Sigmoid colon (tissue), 7 donors: ENCODE results near the gene MBNL1. TPM values are rescaled to one million over a fixed set of nuclear protein-coding genes. Genes with fewer than 3 reads are reported as not detected.

Source experiments
- DNase-seq: peaks from one replicate; pipeline ENCODE4 v3.0.0-alpha.2; 2019
- H3K27ac ChIP-seq, 4 donors: fragments of 200-600 bp; sonication (generic); one replicate each; pipeline ENCODE4 v1.5.1; 2016 to 2019; ENCODE audit warnings: mild to moderate bottlenecking in 1 of 4
- H3K27me3 ChIP-seq, 3 donors: fragments of 200-600 bp; sonication (generic); one replicate each; pipeline ENCODE4 v1.5.1; 2019; ENCODE audit warnings: mild to moderate bottlenecking in 1 of 3
- H3K36me3 ChIP-seq, 4 donors: fragments of 200-600 bp; sonication (generic); one replicate each; pipeline ENCODE4 v1.5.1; 2016 to 2019
- H3K4me1 ChIP-seq, 4 donors: fragments of 200-600 bp; sonication (generic); one replicate each; pipeline ENCODE4 v1.5.1; 2017 to 2019
- H3K4me3 ChIP-seq, 4 donors: fragments of 200-600 bp; sonication (generic); one replicate each; pipeline ENCODE4 v1.5.1; 2017 to 2019; ENCODE audit warnings: mild to moderate bottlenecking in 2 of 4, moderate library complexity in 1 of 4
- H3K9me3 ChIP-seq, 4 donors: fragments of 200-600 bp in 3 of 4; sonication (generic) in 3 of 4; one replicate each; pipeline versions ENCODE4 v1.5.1 to v1.6.1; 2013 to 2019
- EP300 ChIP-seq, 4 donors: sonication (generic); formaldehyde crosslinking; IDR thresholded peaks; one replicate each; pipeline ENCODE4 v1.6.1; 2017; ENCODE audit warnings: antibody characterized with exemption in 4 of 4
- POLR2A ChIP-seq, 2 donors: fragments of 450-650 bp; IDR thresholded peaks; one replicate each; pipeline ENCODE4 v1.6.1; 2016; ENCODE audit warnings: antibody characterized with exemption in 2 of 2, mild to moderate bottlenecking in 2 of 2, moderate library complexity in 2 of 2
- POLR2AphosphoS5 ChIP-seq, 4 donors: sonication (generic); formaldehyde crosslinking; IDR thresholded peaks; one replicate each; pipeline ENCODE4 v1.6.1; 2017; ENCODE audit warnings: antibody characterized with exemption in 4 of 4
- WGBS, 2 donors: extraction: QIAGEN DNeasy Blood & Tissue Kit; methylation state at CpG; one replicate each; pipeline ENCODE4 v1.1.7; 2013; 5-methylcytosine and 5-hydroxymethylcytosine counted together
- intact Hi-C: fragments of 100-400 bp; cut with DNase I; formaldehyde crosslinking; loops from one replicate; pipeline ENCODE4 v1.15.1; 2023
- polyA plus RNA-seq, 3 donors: library from polyadenylated mRNA; stranded (reverse); fragments of 200-250 nt; gene quantifications; one replicate each; pipeline ENCODE4 v1.2.3, GENCODE V29; 2013
- total RNA-seq, 4 donors: library from RNA; depleted of rRNA; stranded (reverse); fragments of >200 nt; gene quantifications; one replicate each; pipeline ENCODE4 v1.1.0, GENCODE V29; 2016
- TF ChIP-seq, protein P1 (sequence below), 4 experiments: fragments of 450-650 bp in 3 of 4; fragments of 200-600 bp in 1 of 4; IDR thresholded peaks; one replicate each; pipeline ENCODE4 v1.5.1; 2016 to 2019; ENCODE audit warnings: antibody characterized with exemption in 4 of 4, mild to moderate bottlenecking in 3 of 4, moderate library complexity in 2 of 4
- donor health status: healthy with polysubstance abuse.
- donor health status: Bipolar disorder and iron deficiency.
- donor health status: healthy.

MBNL1 gene
- total and polyA plus RNA-seq, 7 donors = 60.5 to 898 (median 602) TPM

DNA sequence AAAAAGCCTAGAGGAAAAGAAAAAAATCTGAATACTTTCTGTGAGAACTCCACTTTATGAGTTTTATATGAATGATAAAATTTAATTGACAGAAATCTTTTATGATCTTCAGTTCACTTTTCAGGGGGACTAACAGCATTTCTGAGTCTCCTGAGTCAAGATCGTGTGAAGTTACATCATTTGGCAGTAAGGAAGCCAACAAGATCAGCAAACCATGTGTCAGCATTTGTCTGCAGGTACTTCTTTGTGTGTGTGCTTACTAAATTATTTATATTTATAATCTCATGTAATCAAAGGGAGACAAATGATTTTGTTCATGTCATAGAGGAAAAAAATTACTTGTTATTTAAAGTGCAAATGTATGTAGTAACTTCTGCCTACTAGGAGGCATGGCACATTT lies 217.6 kb downstream of the MBNL1 start:
- Histone ChIP-seq H3K4me3 (no peak overlapping the region), H3K36me3 (no peaks in the 10 kb centered on the region), H3K4me1 (no peaks in the 10 kb centered on the region), H3K9me3 (peaks cover 0 to 10% (median 0%) of the 10 kb centered on the region in 4 donors), H3K27me3 (no peaks in the 10 kb centered on the region), H3K27ac (no peak overlapping the region)
- WGBS, 2 donors = 69 to 94% methylated on average over 1 of the region's 1 CpG
- TF ChIP-seq POLR2A (IDR thresholded peaks at IDR 0.05) (no peak), EP300 (IDR thresholded peaks at IDR 0.05) (no peak), POLR2AphosphoS5 (IDR thresholded peaks at IDR 0.05) (no peak)
- TF ChIP-seq, protein P1, sequence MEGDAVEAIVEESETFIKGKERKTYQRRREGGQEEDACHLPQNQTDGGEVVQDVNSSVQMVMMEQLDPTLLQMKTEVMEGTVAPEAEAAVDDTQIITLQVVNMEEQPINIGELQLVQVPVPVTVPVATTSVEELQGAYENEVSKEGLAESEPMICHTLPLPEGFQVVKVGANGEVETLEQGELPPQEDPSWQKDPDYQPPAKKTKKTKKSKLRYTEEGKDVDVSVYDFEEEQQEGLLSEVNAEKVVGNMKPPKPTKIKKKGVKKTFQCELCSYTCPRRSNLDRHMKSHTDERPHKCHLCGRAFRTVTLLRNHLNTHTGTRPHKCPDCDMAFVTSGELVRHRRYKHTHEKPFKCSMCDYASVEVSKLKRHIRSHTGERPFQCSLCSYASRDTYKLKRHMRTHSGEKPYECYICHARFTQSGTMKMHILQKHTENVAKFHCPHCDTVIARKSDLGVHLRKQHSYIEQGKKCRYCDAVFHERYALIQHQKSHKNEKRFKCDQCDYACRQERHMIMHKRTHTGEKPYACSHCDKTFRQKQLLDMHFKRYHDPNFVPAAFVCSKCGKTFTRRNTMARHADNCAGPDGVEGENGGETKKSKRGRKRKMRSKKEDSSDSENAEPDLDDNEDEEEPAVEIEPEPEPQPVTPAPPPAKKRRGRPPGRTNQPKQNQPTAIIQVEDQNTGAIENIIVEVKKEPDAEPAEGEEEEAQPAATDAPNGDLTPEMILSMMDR (IDR thresholded peaks at IDR 0.05) = no peak
- intact Hi-C loops = no loop called here
- no peak for DNase-seq

GRCh38 chr3:152488449-152488848 lies 219.7 kb downstream of the MBNL1 start:
- TF ChIP-seq EP300 (IDR thresholded peaks at IDR 0.05) = no peak
- no peak for TF ChIP-seq POLR2A (IDR thresholded peaks at IDR 0.05)
- no peak for TF ChIP-seq POLR2AphosphoS5 (IDR thresholded peaks at IDR 0.05)
- TF ChIP-seq, protein P1 (IDR thresholded peaks at IDR 0.05) = no peak
- intact Hi-C loops = no loop called here

GRCh38 chr3:152491922-152492321 lies 223.2 kb downstream of the MBNL1 start:
- WGBS, 2 donors = 87 to 88% methylated on average over 2 of the region's 2 CpGs
- Histone ChIP-seq H3K27ac (no peak overlapping the region), H3K9me3 (no peaks in the 10 kb centered on the region), H3K4me1 (no peaks in the 10 kb centered on the region), H3K36me3 (no peaks in the 10 kb centered on the region), H3K4me3 (no peak overlapping the region), H3K27me3 (no peaks in the 10 kb centered on the region)
- intact Hi-C loops = no loop called here
- DNase-seq = no peak
- TF ChIP-seq, protein P1 (IDR thresholded peaks at IDR 0.05) = no peak
- TF ChIP-seq EP300 (IDR thresholded peaks at IDR 0.05) (no peak), POLR2A (IDR thresholded peaks at IDR 0.05) (no peak), POLR2AphosphoS5 (IDR thresholded peaks at IDR 0.05) (no peak)

More at GRCh38 chr3:152488449-152488848, 219.7 kb downstream of the MBNL1 start:
- Histone ChIP-seq H3K4me3 (no peak overlapping the region), H3K27ac (no peak overlapping the region), H3K9me3 (no peaks in the 10 kb centered on the region), H3K36me3 (no peaks in the 10 kb centered on the region), H3K4me1 (no peaks in the 10 kb centered on the region), H3K27me3 (no peaks in the 10 kb centered on the region)
- 76 to 86% methylated on average over 1 of the region's 1 CpG for WGBS, 2 donors
- no peak for DNase-seq

DNA sequence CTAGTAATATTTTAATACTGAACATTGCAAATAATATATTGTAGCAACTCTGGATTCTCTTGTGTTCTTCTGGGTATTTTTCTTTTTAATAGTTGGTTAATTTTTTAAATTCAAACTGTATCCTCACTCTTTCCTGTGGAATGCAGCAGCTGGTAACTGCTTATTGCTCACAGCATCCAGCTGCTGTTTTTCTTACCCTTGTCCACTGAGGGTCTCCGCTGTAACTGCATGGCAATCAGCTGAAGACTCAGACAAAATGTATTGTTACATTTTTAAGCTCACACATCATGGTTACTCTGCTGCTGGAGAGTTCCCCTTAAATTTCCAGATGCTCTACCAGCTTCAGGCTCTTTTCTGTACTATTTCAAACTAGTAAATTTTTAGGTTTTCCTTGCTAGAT lies 227.6 kb downstream of the MBNL1 start:
- peak overlapping the region in 1 of 4 donors; percentile 50 for H3K27ac ChIP-seq
- intact Hi-C loops = no loop called here
- no peak overlapping the region for H3K4me3 ChIP-seq
- no peaks in the 10 kb centered on the region for H3K36me3 ChIP-seq
- DNase-seq = no peak
- 97 to 100% methylated on average over 1 of the region's 1 CpG for WGBS, 2 donors
- H3K4me1 ChIP-seq = no peaks in the 10 kb centered on the region
- no peaks in the 10 kb centered on the region for H3K27me3 ChIP-seq
- no peak for TF ChIP-seq POLR2AphosphoS5 (IDR thresholded peaks at IDR 0.05)
- TF ChIP-seq POLR2A (IDR thresholded peaks at IDR 0.05) = no peak
- no peak for TF ChIP-seq EP300 (IDR thresholded peaks at IDR 0.05)
- H3K9me3 ChIP-seq = no peaks in the 10 kb centered on the region

DNA sequence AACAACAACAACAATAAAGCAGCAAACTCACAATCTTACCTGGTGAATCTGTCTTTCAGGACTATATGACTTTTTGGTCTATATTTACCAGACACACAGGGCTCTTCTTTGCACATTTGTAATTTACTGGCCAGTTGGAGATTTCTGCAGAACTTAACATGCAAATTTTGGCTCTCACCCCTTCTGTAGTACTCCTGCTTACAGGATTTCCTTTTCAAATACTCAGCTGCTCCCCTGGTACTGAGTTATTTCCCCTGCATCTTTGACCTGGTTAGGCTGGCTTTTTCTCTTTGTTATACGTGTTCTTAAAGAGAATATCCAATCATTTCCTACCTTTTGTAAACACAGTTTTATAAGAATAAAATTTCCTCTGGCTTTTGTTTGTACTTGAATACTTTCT lies 228.0 kb downstream of the MBNL1 start:
- H3K9me3 ChIP-seq = no peaks in the 10 kb centered on the region
- no peak for DNase-seq
- H3K4me1 ChIP-seq = no peaks in the 10 kb centered on the region
- no peaks in the 10 kb centered on the region for H3K27me3 ChIP-seq
- H3K27ac ChIP-seq = peak overlapping the region in 3 of 4 donors; percentile 50 to 56 (median 55)
- intact Hi-C loops = no loop called here
- no peaks in the 10 kb centered on the region for H3K36me3 ChIP-seq
- no peak for TF ChIP-seq POLR2A (IDR thresholded peaks at IDR 0.05)
- no peak for TF ChIP-seq EP300 (IDR thresholded peaks at IDR 0.05)
- no peak for TF ChIP-seq POLR2AphosphoS5 (IDR thresholded peaks at IDR 0.05)
- TF ChIP-seq, protein P1 (IDR thresholded peaks at IDR 0.05) = no peak
- no peak overlapping the region for H3K4me3 ChIP-seq
- WGBS, 2 donors = 23 to 39% methylated on average over 1 of the region's 1 CpG
